Stimulated activated CD8-positive, alpha-beta memory T cell treated with anti-CD3 and anti-CD28 coated beads, Interleukin-4, amount 100 ng/mL, for 48 hours (primary cell): ENCODE measurements around the gene SLC16A5.
"Not testable (repeated sequence)": the region's sequence is repeated elsewhere in the genome, so short reads cannot be mapped to it uniquely, and the experiment has no call there.

ENCODE experiments used
- DNase-seq: peaks from one replicate; pipeline ENCODE4 v3.0.0-alpha.2; 2020

The SLC16A5 gene

GRCh38 chr17:75087558-75088453 lies at the start of gene SLC16A5:
SLC16A5 (plus strand) TSS chr17:75087954; CDS start chr17:75093637, 5,683 bp downstream.
- DNase-seq = peak; percentile 58

GRCh38 chr17:75039238-75039637 lies 48.5 kb upstream of the SLC16A5 start:
- DNase-seq = no peak

- DNase-seq = no peak
Observed at GRCh38 chr17:75041656-75042280, 46.0 kb upstream of the SLC16A5 start.

- DNase-seq = not testable (repeated sequence)
Observed at GRCh38 chr17:75043789-75044188, 44.0 kb upstream of the SLC16A5 start.

GRCh38 chr17:75044716-75045115 lies 43.0 kb upstream of the SLC16A5 start:
- DNase-seq = no peak

- DNase-seq = peak; percentile 62
Observed at GRCh38 chr17:75045946-75046406, 41.8 kb upstream of the SLC16A5 start.

- DNase-seq = peak; percentile 96
Observed at GRCh38 chr17:75046407-75047289, 41.1 kb upstream of the SLC16A5 start, which contains the start of the genes ATP5PD and KCTD2. ATP5PD (minus strand) TSS chr17:75046969; CDS start chr17:75042650, 4,319 bp downstream. KCTD2 (plus strand) TSS chr17:75047225; CDS start chr17:75047251, 26 bp downstream.

GRCh38 chr17:75047398-75048098 lies 40.2 kb upstream of the SLC16A5 start:
- peak; percentile 47 for DNase-seq

- DNase-seq = no peak
Observed at GRCh38 chr17:75048249-75048878, 39.4 kb upstream of the SLC16A5 start.

GRCh38 chr17:75049057-75049456 lies 38.7 kb upstream of the SLC16A5 start:
- DNase-seq = no peak

- no peak for DNase-seq
Observed at GRCh38 chr17:75049706-75050105, 38.0 kb upstream of the SLC16A5 start.

- DNase-seq = no peak
Observed at GRCh38 chr17:75051941-75052340, 35.8 kb upstream of the SLC16A5 start.

GRCh38 chr17:75059369-75060345 lies 28.1 kb upstream of the SLC16A5 start:
- DNase-seq = no peak

- DNase-seq = no peak
Observed at GRCh38 chr17:75060434-75061054, 27.2 kb upstream of the SLC16A5 start.

GRCh38 chr17:75061055-75061438 lies 26.7 kb upstream of the SLC16A5 start:
- no peak for DNase-seq

- no peak for DNase-seq
Observed at GRCh38 chr17:75061618-75062017, 26.1 kb upstream of the SLC16A5 start.

GRCh38 chr17:75063201-75063600 lies 24.6 kb upstream of the SLC16A5 start:
- DNase-seq = no peak

- DNase-seq = no peak
Observed at GRCh38 chr17:75063626-75064025, 24.1 kb upstream of the SLC16A5 start.

- DNase-seq = no peak
Observed at GRCh38 chr17:75064040-75064439, 23.7 kb upstream of the SLC16A5 start.

GRCh38 chr17:75064460-75064859 lies 23.3 kb upstream of the SLC16A5 start:
- DNase-seq = no peak
